ENCODE data around the gene NHEJ1. TPM values are rescaled to one million over a fixed set of nuclear protein-coding genes. Genes with fewer than 3 reads are reported as not detected.

The NHEJ1 gene
- total and polyA plus RNA-seq, 2 donors (not counting 1 experiment from before 2014, with no cell fraction given) = 22.1 to 24.8 TPM

GRCh38 chr2:219045937-219046550 is 114.6 kb downstream of the NHEJ1 start:
- DNase-seq (ENCODE audit: low read depth in 2 of 2) = peak; percentile 25 to 42
- TF ChIP-seq CTCF (conservative IDR thresholded peaks at IDR 0.05 in 1 of 2, IDR thresholded peaks at IDR 0.05 in 1 of 2; ENCODE audit: low read depth in 1 of 2, low read length in 2 of 2) (no peak), EZH2 (IDR thresholded peaks at IDR 0.05; ENCODE audit: low read length, missing control alignments) (no peak)

GRCh38 chr2:219042750-219043149 is 117.9 kb downstream of the NHEJ1 start:
- Histone ChIP-seq H3K27me3 (ENCODE audit: control insufficient read depth, insufficient read depth, low read length) (peaks cover 21% of the 10 kb centered on the region), H3K4me1 (ENCODE audit: control insufficient read depth, extremely low read depth, insufficient read depth, low read length) (no peaks in the 10 kb centered on the region), H3K9me3 (ENCODE audit: control insufficient read depth, insufficient read depth, low read depth, low read length) (no peaks in the 10 kb centered on the region), H2AFZ (ENCODE audit: low read length) (no peak overlapping the region), H3K27ac (ENCODE audit: insufficient read depth, low read length) (no peak overlapping the region), H4K20me1 (ENCODE audit: control insufficient read depth, extremely low read depth, insufficient read depth, low read length) (no peaks in the 10 kb centered on the region), H3K4me2 (ENCODE audit: extremely low read depth, insufficient read depth, low read length) (no peak overlapping the region), H3K36me3 (ENCODE audit: control insufficient read depth, insufficient read depth, low read length) (no peaks in the 10 kb centered on the region), H3K79me2 (ENCODE audit: control insufficient read depth, insufficient read depth, low read length) (no peaks in the 10 kb centered on the region), H3K9ac (ENCODE audit: insufficient read depth, low read length) (no peak overlapping the region), H3K4me3 (replicated peaks in 1 of 4; ENCODE audit: control extremely low read depth in 1 of 4, insufficient read depth in 1 of 4, low read depth in 3 of 4, low read length in 4 of 4) (no peak overlapping the region)
- no peak for DNase-seq (ENCODE audit: low read depth in 2 of 2)
- TF ChIP-seq CTCF (conservative IDR thresholded peaks at IDR 0.05 in 1 of 2, IDR thresholded peaks at IDR 0.05 in 1 of 2; ENCODE audit: low read depth in 1 of 2, low read length in 2 of 2) (no peak), EZH2 (IDR thresholded peaks at IDR 0.05; ENCODE audit: low read length, missing control alignments) (no peak)

More at GRCh38 chr2:219045937-219046550, 114.6 kb downstream of the NHEJ1 start:
- Histone ChIP-seq H4K20me1 (ENCODE audit: control insufficient read depth, extremely low read depth, insufficient read depth, low read length) (no peaks in the 10 kb centered on the region), H3K4me2 (ENCODE audit: extremely low read depth, insufficient read depth, low read length) (no peak overlapping the region), H3K4me1 (ENCODE audit: control insufficient read depth, extremely low read depth, insufficient read depth, low read length) (no peaks in the 10 kb centered on the region), H3K79me2 (ENCODE audit: control insufficient read depth, insufficient read depth, low read length) (no peaks in the 10 kb centered on the region), H3K36me3 (ENCODE audit: control insufficient read depth, insufficient read depth, low read length) (no peaks in the 10 kb centered on the region), H2AFZ (ENCODE audit: low read length) (no peak overlapping the region), H3K4me3 (replicated peaks in 1 of 4; ENCODE audit: control extremely low read depth in 1 of 4, insufficient read depth in 1 of 4, low read depth in 3 of 4, low read length in 4 of 4) (no peak overlapping the region), H3K27ac (ENCODE audit: insufficient read depth, low read length) (no peak overlapping the region), H3K9ac (ENCODE audit: insufficient read depth, low read length) (no peak overlapping the region), H3K9me3 (ENCODE audit: control insufficient read depth, insufficient read depth, low read depth, low read length) (no peaks in the 10 kb centered on the region), H3K27me3 (ENCODE audit: control insufficient read depth, insufficient read depth, low read length) (peaks cover 11% of the 10 kb centered on the region)

- TF ChIP-seq EZH2 (IDR thresholded peaks at IDR 0.05; ENCODE audit: low read length, missing control alignments) (no peak), CTCF (conservative IDR thresholded peaks at IDR 0.05 in 1 of 2, IDR thresholded peaks at IDR 0.05 in 1 of 2; ENCODE audit: low read depth in 1 of 2, low read length in 2 of 2) (no peak)
- Histone ChIP-seq H3K4me3 (replicated peaks in 1 of 4; ENCODE audit: control extremely low read depth in 1 of 4, insufficient read depth in 1 of 4, low read depth in 3 of 4, low read length in 4 of 4) (no peak overlapping the region), H2AFZ (ENCODE audit: low read length) (no peak overlapping the region), H3K9me3 (ENCODE audit: control insufficient read depth, insufficient read depth, low read depth, low read length) (no peaks in the 10 kb centered on the region), H4K20me1 (ENCODE audit: control insufficient read depth, extremely low read depth, insufficient read depth, low read length) (no peaks in the 10 kb centered on the region), H3K4me2 (ENCODE audit: extremely low read depth, insufficient read depth, low read length) (no peak overlapping the region), H3K79me2 (ENCODE audit: control insufficient read depth, insufficient read depth, low read length) (no peaks in the 10 kb centered on the region), H3K4me1 (ENCODE audit: control insufficient read depth, extremely low read depth, insufficient read depth, low read length) (no peaks in the 10 kb centered on the region), H3K36me3 (ENCODE audit: control insufficient read depth, insufficient read depth, low read length) (no peaks in the 10 kb centered on the region), H3K27ac (ENCODE audit: insufficient read depth, low read length) (no peak overlapping the region), H3K27me3 (ENCODE audit: control insufficient read depth, insufficient read depth, low read length) (peaks cover 24% of the 10 kb centered on the region), H3K9ac (ENCODE audit: insufficient read depth, low read length) (no peak overlapping the region)
- DNase-seq (ENCODE audit: low read depth in 2 of 2) = no peak
Measured at GRCh38 chr2:219042157-219042556, 118.5 kb downstream of the NHEJ1 start.

All from fibroblast of lung (primary cell).